Ascending aorta (tissue), 2 donors: ENCODE results near the gene TPK1. TPM values are rescaled to one million over a fixed set of nuclear protein-coding genes. Genes with fewer than 3 reads are reported as not detected.

Experiments used
- DNase-seq, 2 donors: peaks; one replicate each; pipeline ENCODE4 v3.0.0-alpha.2; 2019; ENCODE audit warnings: low spot score in 2 of 2
- H3K27ac ChIP-seq, 2 donors: fragments of 200-600 bp; sonication (generic); one replicate each; pipeline ENCODE4 v1.5.1; 2016 to 2017; ENCODE audit warnings: mild to moderate bottlenecking in 1 of 2
- H3K27me3 ChIP-seq: fragments of 200-600 bp; sonication (generic); one replicate; pipeline ENCODE4 v1.5.1; 2017
- H3K36me3 ChIP-seq, 2 donors: fragments of 200-600 bp; sonication (generic); one replicate each; pipeline ENCODE4 v1.5.1; 2016
- H3K4me1 ChIP-seq, 2 donors: fragments of 200-600 bp; sonication (generic); one replicate each; pipeline ENCODE4 v1.5.1; 2016 to 2017; ENCODE audit warnings: mild to moderate bottlenecking in 1 of 2
- H3K4me3 ChIP-seq, 2 donors: fragments of 200-600 bp; sonication (generic); one replicate each; pipeline ENCODE4 v1.5.1; 2016 to 2017; ENCODE audit warnings: mild to moderate bottlenecking in 1 of 2
- H3K9me3 ChIP-seq, 2 donors: fragments of 200-600 bp; sonication (generic); one replicate each; pipeline ENCODE4 v1.5.1; 2016
- CTCF ChIP-seq, 3 experiments: fragments of 200-600 bp in 2 of 3; fragments of 450-650 bp in 1 of 3; sonication (generic) in 2 of 3; IDR thresholded peaks; one replicate each; pipeline ENCODE4 v1.5.1; 2016 to 2019; ENCODE audit warnings: antibody characterized with exemption in 3 of 3, mild to moderate bottlenecking in 1 of 3, moderate library complexity in 1 of 3
- intact Hi-C: fragments of 100-400 bp; cut with DNase I; formaldehyde crosslinking; loops from one replicate; pipeline ENCODE4 v1.15.1; 2023
- total RNA-seq: library from RNA; depleted of rRNA; stranded (reverse); fragments of >200 nt; gene quantifications from one replicate; pipeline ENCODE4 v1.1.0, GENCODE V29; 2016

The TPK1 gene
- total RNA-seq, 1 donor from 2014 or later = 3.7 TPM

- intact Hi-C loops = no loop called here
- H3K27ac ChIP-seq = no peak overlapping the region
- no peaks in the 10 kb centered on the region for H3K27me3 ChIP-seq
- H3K4me1 ChIP-seq = no peaks in the 10 kb centered on the region
- H3K4me3 ChIP-seq = no peak overlapping the region
- H3K9me3 ChIP-seq = no peaks in the 10 kb centered on the region
- no peak for DNase-seq
- TF ChIP-seq CTCF (IDR thresholded peaks at IDR 0.05) = no peak
- H3K36me3 ChIP-seq = no peaks in the 10 kb centered on the region
Measured at GRCh38 chr7:144866189-144866588, 30.3 kb upstream of the TPK1 start.

- no peak for DNase-seq
- Histone ChIP-seq H3K4me3 (no peak overlapping the region), H3K4me1 (no peaks in the 10 kb centered on the region), H3K27ac (no peak overlapping the region), H3K27me3 (no peaks in the 10 kb centered on the region), H3K9me3 (no peaks in the 10 kb centered on the region), H3K36me3 (no peaks in the 10 kb centered on the region)
- TF ChIP-seq CTCF (IDR thresholded peaks at IDR 0.05) = no peak
- intact Hi-C loops = no loop called here
Measured at GRCh38 chr7:144863320-144863647, 27.4 kb upstream of the TPK1 start.

GRCh38 chr7:144862612-144863319 lies 26.9 kb upstream of the TPK1 start:
- TF ChIP-seq CTCF (IDR thresholded peaks at IDR 0.05) = no peak
- DNase-seq = no peak
- Histone ChIP-seq H3K27ac (no peak overlapping the region), H3K36me3 (no peaks in the 10 kb centered on the region), H3K9me3 (no peaks in the 10 kb centered on the region), H3K4me3 (no peak overlapping the region), H3K27me3 (no peaks in the 10 kb centered on the region), H3K4me1 (no peaks in the 10 kb centered on the region)
- intact Hi-C loops = no loop called here

GRCh38 chr7:144859739-144860138 lies 23.9 kb upstream of the TPK1 start:
- intact Hi-C loops = no loop called here
- H3K9me3 ChIP-seq = no peaks in the 10 kb centered on the region

GRCh38 chr7:144857463-144857862 lies 21.6 kb upstream of the TPK1 start:
- no peak overlapping the region for H3K27ac ChIP-seq
- intact Hi-C loops = no loop called here
- TF ChIP-seq CTCF (IDR thresholded peaks at IDR 0.05) = no peak

More at GRCh38 chr7:144859739-144860138, 23.9 kb upstream of the TPK1 start:
- Histone ChIP-seq H3K4me3 (no peak overlapping the region), H3K27me3 (no peaks in the 10 kb centered on the region), H3K36me3 (no peaks in the 10 kb centered on the region), H3K27ac (no peak overlapping the region), H3K4me1 (no peaks in the 10 kb centered on the region)
- DNase-seq = no peak
- TF ChIP-seq CTCF (IDR thresholded peaks at IDR 0.05) = no peak

More at GRCh38 chr7:144857463-144857862, 21.6 kb upstream of the TPK1 start:
- DNase-seq = no peak
- Histone ChIP-seq H3K36me3 (no peaks in the 10 kb centered on the region), H3K4me1 (no peaks in the 10 kb centered on the region), H3K9me3 (no peaks in the 10 kb centered on the region), H3K4me3 (no peak overlapping the region), H3K27me3 (no peaks in the 10 kb centered on the region)
